Kidney (tissue), 14 donors: Measurements from ENCODE around the gene SLC39A11. TPM values are rescaled to one million over a fixed set of nuclear protein-coding genes. Genes with fewer than 3 reads are reported as not detected.

ENCODE experiments used
- DNase-seq, 5 donors: peaks; one replicate each; pipeline ENCODE4 v3.0.0-alpha.2; 2013 to 2020
- FAIRE-seq: peaks from 2 replicates; lab custom pipeline; 2012; peaks lifted over from hg19 to GRCh38; lab: Jason Lieb, UNC
- H3K27ac ChIP-seq, 2 donors: one replicate each; pipeline ENCODE4 v1.7.0; 2013; ENCODE audit warnings: low read depth in 2 of 2, low read length in 2 of 2, inconsistent platforms in 1 of 2
- H3K27me3 ChIP-seq: one replicate; pipeline ENCODE4 v1.7.1; 2013; ENCODE audit warnings: low read length, inconsistent platforms; ENCODE audit not compliant: control insufficient read depth, insufficient read depth
- H3K36me3 ChIP-seq, 3 donors: one replicate each; pipeline versions ENCODE4 v1.7.0 to v1.7.1; 2013; ENCODE audit warnings: low read length in 3 of 3, control low read depth in 1 of 3, inconsistent platforms in 1 of 3; ENCODE audit not compliant: insufficient read depth in 3 of 3, control insufficient read depth in 2 of 3
- H3K4me1 ChIP-seq, 3 donors: one replicate each; pipeline versions ENCODE4 v1.7.0 to v1.7.1; 2013; ENCODE audit warnings: low read length in 3 of 3, inconsistent platforms in 1 of 3, low read depth in 1 of 3; ENCODE audit not compliant: control insufficient read depth in 2 of 3, insufficient read depth in 2 of 3
- H3K4me3 ChIP-seq, 3 donors: one replicate each; pipeline versions ENCODE4 v1.7.0 to v1.8.1; 2013; ENCODE audit warnings: low read length in 3 of 3, control low read depth in 1 of 3, inconsistent platforms in 1 of 3
- H3K9ac ChIP-seq, 3 donors: one replicate each; pipeline versions ENCODE4 v1.7.0 to v1.7.1; 2013; ENCODE audit warnings: low read length in 3 of 3, control low read depth in 1 of 3, inconsistent platforms in 1 of 3
- H3K9me3 ChIP-seq, 3 donors: one replicate each; pipeline versions ENCODE4 v1.7.0 to v1.7.1; 2013; ENCODE audit warnings: low read length in 3 of 3, control low read depth in 1 of 3, inconsistent platforms in 1 of 3; ENCODE audit not compliant: control insufficient read depth in 2 of 3, insufficient read depth in 1 of 3
- intact Hi-C: fragments of 100-400 bp; cut with DNase I; formaldehyde crosslinking; loops from one replicate; pipeline ENCODE4 v1.11.1; 2022
- polyA plus RNA-seq: library from polyadenylated mRNA; stranded (reverse); fragments of 350-450 nt; fragmentation: Illumina TruSeq; extraction: RNeasy Lipid Tissue Mini Kit (QIAGEN cat#74804); gene quantifications from one replicate; pipeline ENCODE4 v1.2.3, GENCODE V29; 2014; ENCODE audit warnings: low read depth, low replicate concordance; ENCODE audit not compliant: insufficient read depth
- total RNA-seq: library from RNA; stranded (reverse); fragmentation: NEBNext Ultra II Directional; extraction: Animal tissue kit (Norgen Biotek cat#: 25700); gene quantifications from one replicate; pipeline ENCODE4 v1.2.1, GENCODE V29; 2021
- TF ChIP-seq, protein P1 (sequence below): IDR thresholded peaks from 3 replicates; pipeline ENCODE4 v1.5.1; 2012; ENCODE audit warnings: mild to moderate bottlenecking, moderate library complexity, borderline replicate concordance; ENCODE audit not compliant: insufficient read depth; ENCODE audit errors: extremely low read depth
- donor health status: control.
- donor health status: control.
- donor health status: control.
- donor health status: control.
- donor health status: control.
- donor health status: DM: yes; HTN: yes; CAD: no.
- donor health status: Normal renal cell carcinoma (clear cell type).

SLC39A11 gene
- total and polyA plus RNA-seq, 2 donors from 2014 or later = 19.7 to 37.2 TPM

GRCh38 chr17:73107191-73107590 is 14.7 kb upstream of the SLC39A11 start:
- Histone ChIP-seq H3K4me1 (peaks cover 0 to 6% (median 0%) of the 10 kb centered on the region in 3 donors), H3K4me3 (no peak overlapping the region), H3K9me3 (no peaks in the 10 kb centered on the region), H3K27ac (no peak overlapping the region), H3K36me3 (no peaks in the 10 kb centered on the region), H3K9ac (no peak overlapping the region), H3K27me3 (no peaks in the 10 kb centered on the region)
- peak in 2 of 5 donors; percentile 29 to 60 for DNase-seq
- intact Hi-C loops = no loop called here
- no peak for FAIRE-seq
- TF ChIP-seq, protein P1, sequence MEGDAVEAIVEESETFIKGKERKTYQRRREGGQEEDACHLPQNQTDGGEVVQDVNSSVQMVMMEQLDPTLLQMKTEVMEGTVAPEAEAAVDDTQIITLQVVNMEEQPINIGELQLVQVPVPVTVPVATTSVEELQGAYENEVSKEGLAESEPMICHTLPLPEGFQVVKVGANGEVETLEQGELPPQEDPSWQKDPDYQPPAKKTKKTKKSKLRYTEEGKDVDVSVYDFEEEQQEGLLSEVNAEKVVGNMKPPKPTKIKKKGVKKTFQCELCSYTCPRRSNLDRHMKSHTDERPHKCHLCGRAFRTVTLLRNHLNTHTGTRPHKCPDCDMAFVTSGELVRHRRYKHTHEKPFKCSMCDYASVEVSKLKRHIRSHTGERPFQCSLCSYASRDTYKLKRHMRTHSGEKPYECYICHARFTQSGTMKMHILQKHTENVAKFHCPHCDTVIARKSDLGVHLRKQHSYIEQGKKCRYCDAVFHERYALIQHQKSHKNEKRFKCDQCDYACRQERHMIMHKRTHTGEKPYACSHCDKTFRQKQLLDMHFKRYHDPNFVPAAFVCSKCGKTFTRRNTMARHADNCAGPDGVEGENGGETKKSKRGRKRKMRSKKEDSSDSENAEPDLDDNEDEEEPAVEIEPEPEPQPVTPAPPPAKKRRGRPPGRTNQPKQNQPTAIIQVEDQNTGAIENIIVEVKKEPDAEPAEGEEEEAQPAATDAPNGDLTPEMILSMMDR = no peak

- Histone ChIP-seq H3K9ac (no peak overlapping the region), H3K27me3 (no peaks in the 10 kb centered on the region), H3K27ac (no peak overlapping the region), H3K4me1 (peaks cover 0 to 6% (median 0%) of the 10 kb centered on the region in 3 donors), H3K9me3 (no peaks in the 10 kb centered on the region), H3K4me3 (no peak overlapping the region), H3K36me3 (no peaks in the 10 kb centered on the region)
- intact Hi-C loops = no loop called here
- no peak for DNase-seq
- no peak for FAIRE-seq
- TF ChIP-seq, protein P1 = no peak
Observed at GRCh38 chr17:73105431-73105830, 12.9 kb upstream of the SLC39A11 start.

- no peak for FAIRE-seq
- TF ChIP-seq, protein P1 = no peak
- no peaks in the 10 kb centered on the region for H3K36me3 ChIP-seq
Observed at GRCh38 chr17:73104450-73104849, 12.0 kb upstream of the SLC39A11 start.

More at GRCh38 chr17:73104450-73104849, 12.0 kb upstream of the SLC39A11 start:
- H3K9me3 ChIP-seq = no peaks in the 10 kb centered on the region
- H3K27ac ChIP-seq = no peak overlapping the region
- H3K4me3 ChIP-seq = no peak overlapping the region
- intact Hi-C loops = no loop called here
- H3K9ac ChIP-seq = no peak overlapping the region
- DNase-seq = no peak
- no peaks in the 10 kb centered on the region for H3K4me1 ChIP-seq
- no peaks in the 10 kb centered on the region for H3K27me3 ChIP-seq
